ENCODE measurements around the gene S100A5. TPM values are rescaled to one million over a fixed set of nuclear protein-coding genes. Genes with fewer than 3 reads are reported as not detected.

S100A5 gene
- total RNA-seq, 1 experiment from 2014 or later: 6.0 TPM

DNA sequence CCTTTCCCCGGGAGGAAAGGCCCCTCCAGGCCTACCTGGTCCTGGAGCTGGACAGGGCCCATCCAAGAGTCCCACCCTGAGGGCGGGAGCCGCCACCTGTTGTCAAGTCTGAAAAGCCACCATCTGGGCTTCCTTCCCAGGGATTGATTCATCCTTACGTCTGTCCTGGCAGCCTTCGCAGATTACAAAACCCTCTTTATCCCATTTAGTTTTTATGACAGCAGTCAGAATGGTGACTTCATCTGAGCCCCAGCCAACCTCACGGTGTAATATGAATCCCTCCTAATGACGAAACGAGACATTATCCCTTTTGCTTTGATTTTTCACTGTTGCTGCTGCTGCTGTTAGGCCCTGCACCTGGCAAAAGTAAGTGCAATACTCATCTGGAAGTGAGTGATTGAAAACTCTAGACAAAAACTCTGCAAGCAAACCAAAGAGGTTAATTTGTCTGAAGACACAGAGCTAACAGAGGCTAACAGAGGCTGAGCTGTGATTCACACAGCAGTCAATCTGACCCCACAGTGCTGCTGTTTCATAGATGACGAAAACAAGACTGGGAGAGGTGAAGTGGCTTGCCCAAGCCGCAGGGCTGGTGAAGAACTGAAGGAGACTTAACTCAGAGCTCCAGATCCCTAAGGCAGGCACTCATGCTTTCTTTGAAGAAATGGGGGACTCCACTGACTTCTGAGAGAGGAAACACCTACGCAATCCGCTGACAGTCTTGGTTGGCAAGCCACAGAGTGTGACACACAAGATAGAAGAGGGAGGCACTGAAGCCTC is 50.3 kb downstream of the S100A5 start:
- CTCF ChIA-PET: interaction anchor here (1.0 to 1.6 kb wide), 2 partner anchors 137 to 139 kb away, joined by 5 to 8 read pairs; no protein-coding TSS in a partner anchor
- POLR2A ChIA-PET: interaction anchor here (0.6 kb wide), 1 partner anchor 133 kb away, joined by 3 read pairs; no protein-coding TSS in a partner anchor
- ATAC-seq: peak; percentile 77
- H3K27me3 ChIP-seq (ENCODE audit: insufficient read depth, low read length): no peaks in the 10 kb centered on the region
- H3K4me3 ChIP-seq (replicated peaks in 1 of 2; ENCODE audit: low read depth in 1 of 2, low read length in 2 of 2): peak overlapping the region in 1 of 2 experiments; percentile 43; a peak in 2 of 4 replicates
- DNase-seq (ENCODE audit: low read depth, low spot score): peak; percentile 93
- no peaks in the 10 kb centered on the region for H4K20me1 ChIP-seq (ENCODE audit: insufficient read depth)
- H3K27ac ChIP-seq (ENCODE audit: low read depth, low read length): no peak overlapping the region
- H3K4me2 ChIP-seq (ENCODE audit: low read length): peak overlapping the region; percentile 74
- peak overlapping the region; percentile 24; the same call in 1 of the 2 replicates for H3K9ac ChIP-seq (ENCODE audit: low read length)
- BruUV-seq (replicated peaks): no TSS peak
- H2AFZ ChIP-seq (ENCODE audit: low read depth, low read length, poor library complexity, severe bottlenecking): peak overlapping the region; percentile 100
- H3K79me2 ChIP-seq (ENCODE audit: insufficient read depth, low read length): no peaks in the 10 kb centered on the region
- H3K4me1 ChIP-seq (ENCODE audit: control insufficient read depth in 1 of 2, insufficient read depth in 2 of 2, low read length in 2 of 2): peaks cover 3 to 28% of the 10 kb centered on the region in 2 experiments; a peak in 3 of 4 replicates
- intact Hi-C loops (cut with micrococcal nuclease): no loop called here
- RAD21 ChIA-PET (ENCODE audit: low non-redundant PET in 1 of 2, low total read pairs in 2 of 2, uncharacterized antibody in 2 of 2, unreplicated experiment in 2 of 2): no interaction called here
- H3K36me3 ChIP-seq (ENCODE audit: control insufficient read depth in 1 of 2, insufficient read depth in 2 of 2, low read length in 2 of 2): no peaks in the 10 kb centered on the region
- H3K9me2 ChIP-seq (ENCODE audit: insufficient read depth): no peaks in the 10 kb centered on the region
- H3K9me3 ChIP-seq (ENCODE audit: control insufficient read depth in 1 of 2, insufficient read depth in 1 of 2, low read depth in 1 of 2, low read length in 2 of 2): no peaks in the 10 kb centered on the region
- peak; percentile 37 for TF ChIP-seq YY1 (IDR thresholded peaks at IDR 0.05; ENCODE audit: extremely low read depth, insufficient replicate concordance, low read depth, low read length)
- TF ChIP-seq, protein P1, sequence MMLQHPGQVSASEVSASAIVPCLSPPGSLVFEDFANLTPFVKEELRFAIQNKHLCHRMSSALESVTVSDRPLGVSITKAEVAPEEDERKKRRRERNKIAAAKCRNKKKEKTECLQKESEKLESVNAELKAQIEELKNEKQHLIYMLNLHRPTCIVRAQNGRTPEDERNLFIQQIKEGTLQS (IDR thresholded peaks at IDR 0.05): no peak; the same call in 1 of the 2 replicates
- TF ChIP-seq EGR1 (IDR thresholded peaks at IDR 0.05; ENCODE audit: low read depth): no peak
- no peak for TF ChIP-seq EZH2 (IDR thresholded peaks at IDR 0.05)
- no peak for TF ChIP-seq EZH2phosphoT487 (IDR thresholded peaks at IDR 0.05; ENCODE audit: borderline replicate concordance)
- TF ChIP-seq, protein P2, sequence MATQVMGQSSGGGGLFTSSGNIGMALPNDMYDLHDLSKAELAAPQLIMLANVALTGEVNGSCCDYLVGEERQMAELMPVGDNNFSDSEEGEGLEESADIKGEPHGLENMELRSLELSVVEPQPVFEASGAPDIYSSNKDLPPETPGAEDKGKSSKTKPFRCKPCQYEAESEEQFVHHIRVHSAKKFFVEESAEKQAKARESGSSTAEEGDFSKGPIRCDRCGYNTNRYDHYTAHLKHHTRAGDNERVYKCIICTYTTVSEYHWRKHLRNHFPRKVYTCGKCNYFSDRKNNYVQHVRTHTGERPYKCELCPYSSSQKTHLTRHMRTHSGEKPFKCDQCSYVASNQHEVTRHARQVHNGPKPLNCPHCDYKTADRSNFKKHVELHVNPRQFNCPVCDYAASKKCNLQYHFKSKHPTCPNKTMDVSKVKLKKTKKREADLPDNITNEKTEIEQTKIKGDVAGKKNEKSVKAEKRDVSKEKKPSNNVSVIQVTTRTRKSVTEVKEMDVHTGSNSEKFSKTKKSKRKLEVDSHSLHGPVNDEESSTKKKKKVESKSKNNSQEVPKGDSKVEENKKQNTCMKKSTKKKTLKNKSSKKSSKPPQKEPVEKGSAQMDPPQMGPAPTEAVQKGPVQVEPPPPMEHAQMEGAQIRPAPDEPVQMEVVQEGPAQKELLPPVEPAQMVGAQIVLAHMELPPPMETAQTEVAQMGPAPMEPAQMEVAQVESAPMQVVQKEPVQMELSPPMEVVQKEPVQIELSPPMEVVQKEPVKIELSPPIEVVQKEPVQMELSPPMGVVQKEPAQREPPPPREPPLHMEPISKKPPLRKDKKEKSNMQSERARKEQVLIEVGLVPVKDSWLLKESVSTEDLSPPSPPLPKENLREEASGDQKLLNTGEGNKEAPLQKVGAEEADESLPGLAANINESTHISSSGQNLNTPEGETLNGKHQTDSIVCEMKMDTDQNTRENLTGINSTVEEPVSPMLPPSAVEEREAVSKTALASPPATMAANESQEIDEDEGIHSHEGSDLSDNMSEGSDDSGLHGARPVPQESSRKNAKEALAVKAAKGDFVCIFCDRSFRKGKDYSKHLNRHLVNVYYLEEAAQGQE (IDR thresholded peaks at IDR 0.05; ENCODE audit: low read depth): no peak
- no peak for TF ChIP-seq ELF1 (IDR thresholded peaks at IDR 0.05; ENCODE audit: borderline replicate concordance, low read depth)
- TF ChIP-seq, protein P3, sequence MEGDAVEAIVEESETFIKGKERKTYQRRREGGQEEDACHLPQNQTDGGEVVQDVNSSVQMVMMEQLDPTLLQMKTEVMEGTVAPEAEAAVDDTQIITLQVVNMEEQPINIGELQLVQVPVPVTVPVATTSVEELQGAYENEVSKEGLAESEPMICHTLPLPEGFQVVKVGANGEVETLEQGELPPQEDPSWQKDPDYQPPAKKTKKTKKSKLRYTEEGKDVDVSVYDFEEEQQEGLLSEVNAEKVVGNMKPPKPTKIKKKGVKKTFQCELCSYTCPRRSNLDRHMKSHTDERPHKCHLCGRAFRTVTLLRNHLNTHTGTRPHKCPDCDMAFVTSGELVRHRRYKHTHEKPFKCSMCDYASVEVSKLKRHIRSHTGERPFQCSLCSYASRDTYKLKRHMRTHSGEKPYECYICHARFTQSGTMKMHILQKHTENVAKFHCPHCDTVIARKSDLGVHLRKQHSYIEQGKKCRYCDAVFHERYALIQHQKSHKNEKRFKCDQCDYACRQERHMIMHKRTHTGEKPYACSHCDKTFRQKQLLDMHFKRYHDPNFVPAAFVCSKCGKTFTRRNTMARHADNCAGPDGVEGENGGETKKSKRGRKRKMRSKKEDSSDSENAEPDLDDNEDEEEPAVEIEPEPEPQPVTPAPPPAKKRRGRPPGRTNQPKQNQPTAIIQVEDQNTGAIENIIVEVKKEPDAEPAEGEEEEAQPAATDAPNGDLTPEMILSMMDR (IDR thresholded peaks at IDR 0.05 in 2 of 3, conservative IDR thresholded peaks at IDR 0.05 in 1 of 3; ENCODE audit: borderline replicate concordance in 1 of 3, insufficient read depth in 1 of 3, low read depth in 2 of 3, low read length in 2 of 3): 0 out of 6 replicates have a peak, but pooled peaks of 1 of the 3 experiments have one; percentile 6
- peak; percentile 67; the same call in 1 of the 2 replicates for TF ChIP-seq SIN3A (IDR thresholded peaks at IDR 0.05; ENCODE audit: low read depth)
- TF ChIP-seq SP1 (IDR thresholded peaks at IDR 0.05; ENCODE audit: low read depth): peak; percentile 63; the same call in 1 of the 2 replicates
- TF ChIP-seq, protein P4, sequence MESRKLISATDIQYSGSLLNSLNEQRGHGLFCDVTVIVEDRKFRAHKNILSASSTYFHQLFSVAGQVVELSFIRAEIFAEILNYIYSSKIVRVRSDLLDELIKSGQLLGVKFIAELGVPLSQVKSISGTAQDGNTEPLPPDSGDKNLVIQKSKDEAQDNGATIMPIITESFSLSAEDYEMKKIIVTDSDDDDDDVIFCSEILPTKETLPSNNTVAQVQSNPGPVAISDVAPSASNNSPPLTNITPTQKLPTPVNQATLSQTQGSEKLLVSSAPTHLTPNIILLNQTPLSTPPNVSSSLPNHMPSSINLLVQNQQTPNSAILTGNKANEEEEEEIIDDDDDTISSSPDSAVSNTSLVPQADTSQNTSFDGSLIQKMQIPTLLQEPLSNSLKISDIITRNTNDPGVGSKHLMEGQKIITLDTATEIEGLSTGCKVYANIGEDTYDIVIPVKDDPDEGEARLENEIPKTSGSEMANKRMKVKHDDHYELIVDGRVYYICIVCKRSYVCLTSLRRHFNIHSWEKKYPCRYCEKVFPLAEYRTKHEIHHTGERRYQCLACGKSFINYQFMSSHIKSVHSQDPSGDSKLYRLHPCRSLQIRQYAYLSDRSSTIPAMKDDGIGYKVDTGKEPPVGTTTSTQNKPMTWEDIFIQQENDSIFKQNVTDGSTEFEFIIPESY (IDR thresholded peaks at IDR 0.05; ENCODE audit: extremely low read depth, insufficient replicate concordance, low read length): no peak
- TF ChIP-seq RAD21 (IDR thresholded peaks at IDR 0.05; ENCODE audit: low read depth): peak; percentile 26; the same call in 1 of the 2 replicates
- no peak for TF ChIP-seq SRF (IDR thresholded peaks at IDR 0.05; ENCODE audit: low read depth)
- no peak for TF ChIP-seq POLR2A (IDR thresholded peaks at IDR 0.05; ENCODE audit: borderline replicate concordance, extremely low read depth, insufficient read depth, insufficient read length)
- peak; percentile 68; the same call in 1 of the 2 replicates for TF ChIP-seq FOSL1 (IDR thresholded peaks at IDR 0.05; ENCODE audit: low read depth)
- no peak for TF ChIP-seq POLR2AphosphoS5 (IDR thresholded peaks at IDR 0.05; ENCODE audit: low read depth, low read length)
- no peak for TF ChIP-seq CBX3 (IDR thresholded peaks at IDR 0.05; ENCODE audit: low read depth)
- peak; percentile 93 for TF ChIP-seq CEBPB (IDR thresholded peaks at IDR 0.05; ENCODE audit: low read depth)
